Thoracic aorta (tissue), 2 donors: ENCODE data around the gene IQSEC1. TPM values are rescaled to one million over a fixed set of nuclear protein-coding genes. Genes with fewer than 3 reads are reported as not detected.

ENCODE experiments used
- ATAC-seq: fragments of 150-250 bp; one replicate; pipeline ENCODE4 v1.8.0; 2017; ENCODE audit warnings: low read depth; ENCODE audit not compliant: insufficient number of reproducible peaks, low FRiP score
- DNase-seq: peaks from one replicate; pipeline ENCODE4 v3.0.0-alpha.2; 2020; ENCODE audit warnings: low spot score
- H3K27ac ChIP-seq, 2 donors: fragments of 200-600 bp; sonication (generic); 1 replicate in 1 of 2; 2 replicates in 1 of 2; pipeline ENCODE4 v1.5.1; 2016; ENCODE audit warnings: mild to moderate bottlenecking in 2 of 2, moderate library complexity in 2 of 2
- H3K27me3 ChIP-seq: fragments of 200-600 bp; sonication (generic); replicated peaks from 2 replicates; pipeline ENCODE4 v1.6.0; 2016; ENCODE audit warnings: mild to moderate bottlenecking; ENCODE audit not compliant: insufficient read depth
- H3K36me3 ChIP-seq: fragments of 200-600 bp; sonication (generic); one replicate; pipeline ENCODE4 v1.5.1; 2016
- H3K4me1 ChIP-seq, 2 donors: fragments of 200-600 bp; sonication (generic); 1 replicate in 1 of 2; 2 replicates in 1 of 2; pipeline versions ENCODE4 v1.5.1 to v1.6.0; 2016; ENCODE audit warnings: low read depth in 2 of 2, mild to moderate bottlenecking in 1 of 2; ENCODE audit not compliant: control insufficient read depth in 1 of 2
- H3K4me3 ChIP-seq: fragments of 200-600 bp; sonication (generic); 2 replicates; pipeline ENCODE4 v1.5.1; 2016; ENCODE audit warnings: mild to moderate bottlenecking
- H3K9me3 ChIP-seq: fragments of 200-600 bp; sonication (generic); 2 replicates; pipeline ENCODE4 v1.5.1; 2016
- CTCF ChIP-seq: fragments of 200-600 bp; sonication (generic); IDR thresholded peaks from one replicate; pipeline ENCODE4 v1.5.1; 2019; ENCODE audit warnings: antibody characterized with exemption
- total RNA-seq, 2 donors: library from RNA; depleted of rRNA; stranded (reverse); fragments of >200 nt; gene quantifications; one replicate each; pipeline versions ENCODE4 v1.1.0 to v1.2.3, GENCODE V29; 2016

IQSEC1 gene
- total RNA-seq, 2 donors from 2014 or later: 93.6 to 121 TPM

GRCh38 chr3:13102386-13103345 lies 29.4 kb upstream of the IQSEC1 start:
- Histone ChIP-seq H3K27ac (no peak overlapping the region), H3K4me1 (no peaks in the 10 kb centered on the region), H3K27me3 (no peaks in the 10 kb centered on the region), H3K36me3 (no peaks in the 10 kb centered on the region), H3K9me3 (no peaks in the 10 kb centered on the region), H3K4me3 (no peak overlapping the region)
- no peak for ATAC-seq
- no peak for DNase-seq
- no peak for TF ChIP-seq CTCF

GRCh38 chr3:13099707-13100106 lies 26.5 kb upstream of the IQSEC1 start:
- Histone ChIP-seq H3K27me3 (no peaks in the 10 kb centered on the region), H3K4me3 (no peak overlapping the region), H3K27ac (no peak overlapping the region), H3K36me3 (no peaks in the 10 kb centered on the region), H3K4me1 (no peaks in the 10 kb centered on the region), H3K9me3 (no peaks in the 10 kb centered on the region)
- no peak for ATAC-seq
- DNase-seq: no peak
- TF ChIP-seq CTCF: no peak

GRCh38 chr3:13098192-13098988 lies 25.2 kb upstream of the IQSEC1 start:
- Histone ChIP-seq H3K27ac (no peak overlapping the region), H3K9me3 (no peaks in the 10 kb centered on the region), H3K4me3 (no peak overlapping the region), H3K27me3 (no peaks in the 10 kb centered on the region), H3K4me1 (no peaks in the 10 kb centered on the region), H3K36me3 (no peaks in the 10 kb centered on the region)
- TF ChIP-seq CTCF: no peak
- ATAC-seq (no peak), DNase-seq (no peak)

- Histone ChIP-seq H3K36me3 (no peaks in the 10 kb centered on the region), H3K4me3 (no peak overlapping the region), H3K9me3 (no peaks in the 10 kb centered on the region), H3K27me3 (no peaks in the 10 kb centered on the region), H3K4me1 (no peaks in the 10 kb centered on the region), H3K27ac (no peak overlapping the region)
- ATAC-seq: no peak
- no peak for DNase-seq
- no peak for TF ChIP-seq CTCF
These were observed 23.1 kb upstream of the IQSEC1 start for GRCh38 chr3:13096356-13096755.

- Histone ChIP-seq H3K27me3 (no peaks in the 10 kb centered on the region), H3K36me3 (no peaks in the 10 kb centered on the region), H3K9me3 (no peaks in the 10 kb centered on the region), H3K27ac (no peak overlapping the region), H3K4me1 (no peaks in the 10 kb centered on the region), H3K4me3 (no peak overlapping the region)
- ATAC-seq: no peak
- TF ChIP-seq CTCF: no peak
- no peak for DNase-seq
These were observed 22.2 kb upstream of the IQSEC1 start for GRCh38 chr3:13095408-13095937.
